GM19397 (cell line): Measurements from ENCODE around the gene OR2V2.

Experiments used
- ATAC-seq: cut with Tn5 transposase; IDR thresholded peaks from one replicate; pipeline ENCODE4 v1.9.1; 2021; ENCODE audit warnings: mild to moderate bottlenecking, moderate library complexity; ENCODE audit not compliant: unreplicated experiment

Gene OR2V2

GRCh38 chr5:181205761-181206649 is 58.6 kb downstream of the OR2V2 start:
- no peak for ATAC-seq

GRCh38 chr5:181207214-181207959 is 60.0 kb downstream of the OR2V2 start:
- no peak for ATAC-seq

GRCh38 chr5:181207960-181208253 is 60.5 kb downstream of the OR2V2 start:
- no peak for ATAC-seq
